ENCODE measurements around the gene G3BP2.
A peak's percentile ranks its signal among the peaks of the same experiment; 100 is the strongest.

The G3BP2 gene

DNA sequence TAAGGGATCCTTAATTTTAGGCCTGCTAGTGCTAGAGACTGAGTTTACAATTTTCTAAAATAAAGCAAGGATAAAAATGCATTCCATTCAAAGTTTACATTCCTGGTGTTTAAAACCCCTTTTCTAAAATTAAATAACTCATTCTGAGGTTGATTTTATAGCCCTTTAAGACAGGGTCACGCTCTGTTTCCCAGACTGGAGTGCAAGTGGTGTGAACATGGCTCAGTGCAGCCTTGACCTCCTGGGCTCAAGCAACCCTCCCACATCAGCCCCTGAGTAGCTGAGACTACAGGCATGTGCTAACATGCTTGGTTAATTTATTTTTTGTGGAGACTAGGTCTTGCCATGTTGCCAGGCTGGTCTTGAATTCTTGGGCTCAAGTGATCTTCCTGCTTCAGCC, 36.0 kb downstream of the G3BP2 start:
- peak; percentile 49 for DNase-seq

- DNase-seq = no peak
Measured at GRCh38 chr4:75634951-75635350, 38.3 kb downstream of the G3BP2 start.

GRCh38 chr4:75634281-75634680, 38.9 kb downstream of the G3BP2 start:
- no peak for DNase-seq

DNA sequence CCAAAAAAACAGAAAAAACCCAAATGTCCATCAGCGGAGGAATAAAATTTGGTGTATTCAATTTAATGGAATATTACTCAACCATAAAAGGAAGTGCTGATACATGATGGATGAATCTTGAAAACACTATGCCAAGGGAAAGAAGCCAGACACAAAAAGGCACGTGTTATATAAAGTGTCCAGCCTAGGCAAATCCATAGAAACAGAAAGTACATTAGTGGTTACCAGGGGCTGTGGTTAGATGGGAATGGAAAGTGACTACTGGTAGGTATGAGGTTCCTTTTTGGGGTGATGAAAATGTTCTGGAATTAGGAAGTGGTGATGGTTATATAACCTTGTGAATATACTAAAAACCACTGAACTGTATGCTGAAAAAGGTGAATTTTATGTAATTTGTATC, 39.4 kb downstream of the G3BP2 start:
- DNase-seq = no peak

- DNase-seq = no peak
Measured at GRCh38 chr4:75630937-75631329, 42.3 kb downstream of the G3BP2 start.

DNA sequence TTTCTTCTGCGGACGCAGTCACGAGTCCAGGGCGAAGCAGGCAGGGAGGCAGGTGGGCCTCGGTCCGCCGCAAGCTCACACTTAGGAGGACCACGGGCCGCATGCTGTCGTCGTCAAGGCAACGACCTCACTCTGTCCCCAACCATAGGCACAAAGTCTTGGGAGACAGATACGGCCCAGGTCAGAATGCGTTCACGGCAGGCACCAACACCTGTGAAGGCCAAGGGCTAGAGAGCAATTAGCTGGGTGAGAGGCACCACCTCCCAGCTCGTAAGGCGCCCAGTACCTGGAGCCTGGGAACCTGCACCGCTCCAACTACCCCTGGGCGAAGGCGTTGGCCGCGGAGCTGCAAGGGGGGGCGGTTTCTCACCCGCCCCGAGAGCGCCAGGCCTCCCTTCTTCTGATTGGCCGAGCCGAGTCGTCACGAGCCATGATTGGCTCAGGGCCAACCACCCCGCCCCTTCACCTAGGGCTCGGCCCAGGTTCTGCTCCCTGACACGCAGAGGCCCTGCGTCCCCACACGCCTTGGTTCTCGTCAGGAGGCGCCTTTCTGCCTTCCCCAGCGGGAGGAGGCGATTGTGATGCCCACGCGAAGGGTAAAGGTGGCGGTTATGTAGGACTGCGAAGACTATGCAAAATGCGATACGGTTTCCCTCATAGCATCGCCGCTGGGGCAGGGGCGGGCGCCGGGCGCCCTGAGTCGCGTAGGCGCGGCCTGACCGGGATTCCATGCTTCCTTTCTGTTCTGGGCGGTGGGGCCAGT, 42.9 kb downstream of the G3BP2 start, which contains the start of gene CDKL2:
Gene CDKL2 (minus strand): TSS at position 355 of the 763 bp plus-strand sequence. CDS start 4,540 bp downstream, outside the sequence.
- DNase-seq = peak; percentile 81

GRCh38 chr4:75629239-75629638, 44.0 kb downstream of the G3BP2 start:
- DNase-seq = peak; percentile 31

- DNase-seq = no peak
Measured at GRCh38 chr4:75623026-75623425, 50.2 kb downstream of the G3BP2 start.

GRCh38 chr4:75621715-75622114, 51.5 kb downstream of the G3BP2 start:
- DNase-seq = no peak

DNA sequence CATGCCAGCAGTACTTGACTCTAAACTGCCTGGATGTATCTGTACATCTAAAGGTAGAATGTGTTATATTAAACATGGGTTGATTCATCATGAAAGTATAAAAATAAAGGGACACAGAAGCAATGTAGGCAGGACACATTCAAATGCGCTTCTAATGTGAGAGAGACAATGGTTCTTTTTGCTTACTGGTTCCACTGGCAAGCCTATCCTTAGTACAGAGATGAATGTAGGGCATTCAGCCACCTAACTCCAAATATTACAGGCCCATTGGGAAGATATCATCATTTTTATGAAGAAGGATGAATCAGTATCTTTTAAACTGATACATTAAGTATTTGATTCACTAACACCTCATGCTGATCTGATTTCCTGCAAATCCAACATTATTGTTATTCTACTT, 60.9 kb downstream of the G3BP2 start:
- DNase-seq = no peak

DNA sequence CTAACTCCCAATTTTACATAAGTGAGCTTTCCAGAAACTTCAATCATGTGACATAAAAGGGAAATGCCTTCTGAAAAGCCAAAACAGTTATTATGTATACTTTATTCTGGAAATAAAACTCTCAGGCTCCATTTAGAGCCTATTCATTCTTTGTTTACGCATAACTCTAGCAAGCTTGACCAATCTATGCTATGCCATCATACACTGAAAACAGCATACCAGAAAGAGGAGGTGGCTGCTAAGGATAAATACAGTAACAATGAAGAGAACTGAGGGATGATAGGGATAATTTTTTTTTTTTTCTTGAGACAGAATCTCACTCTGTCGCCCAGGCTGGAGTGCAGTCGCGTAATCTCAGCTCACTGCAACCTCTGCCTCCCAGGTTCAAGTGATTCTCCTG, 67.3 kb downstream of the G3BP2 start:
- DNase-seq = no peak

DNA sequence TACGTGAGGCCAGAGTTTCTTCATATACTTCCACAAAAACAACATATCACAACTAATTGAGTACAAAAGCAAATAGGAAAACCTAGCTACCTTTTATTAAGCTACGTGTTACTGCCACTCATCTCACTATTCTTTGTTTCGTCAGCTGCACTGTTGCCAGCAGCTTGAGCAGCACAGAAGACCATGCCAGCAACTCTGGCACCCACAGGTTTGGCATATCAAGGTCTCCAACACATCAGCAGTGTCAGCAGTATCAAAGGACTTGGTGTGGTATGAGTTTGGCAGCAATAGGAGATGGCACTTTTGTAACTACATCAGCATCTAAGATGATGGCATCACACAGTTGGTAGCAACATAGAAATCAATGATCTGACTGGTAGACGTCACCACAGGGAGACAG, 73.6 kb downstream of the G3BP2 start:
- no peak for DNase-seq

DNA sequence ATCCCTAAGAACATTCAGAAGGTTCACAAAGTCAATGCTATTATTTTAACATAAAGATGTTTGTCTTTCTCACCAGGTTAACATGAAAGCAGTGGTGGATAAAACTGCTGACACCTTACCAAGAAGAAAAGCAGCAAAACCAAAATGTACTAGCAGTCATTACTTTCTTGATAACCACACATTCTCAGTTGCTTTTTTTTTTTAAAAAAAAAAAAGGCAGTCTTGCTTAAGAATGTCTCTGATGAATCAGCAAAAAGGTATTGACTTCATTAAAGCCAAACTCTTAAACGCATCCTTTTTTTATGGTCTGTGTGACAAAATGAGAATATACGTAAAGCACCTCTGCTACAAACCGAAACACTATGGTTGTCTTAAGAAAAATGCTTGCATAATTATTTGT, 74.8 kb downstream of the G3BP2 start:
- no peak for DNase-seq

DNA sequence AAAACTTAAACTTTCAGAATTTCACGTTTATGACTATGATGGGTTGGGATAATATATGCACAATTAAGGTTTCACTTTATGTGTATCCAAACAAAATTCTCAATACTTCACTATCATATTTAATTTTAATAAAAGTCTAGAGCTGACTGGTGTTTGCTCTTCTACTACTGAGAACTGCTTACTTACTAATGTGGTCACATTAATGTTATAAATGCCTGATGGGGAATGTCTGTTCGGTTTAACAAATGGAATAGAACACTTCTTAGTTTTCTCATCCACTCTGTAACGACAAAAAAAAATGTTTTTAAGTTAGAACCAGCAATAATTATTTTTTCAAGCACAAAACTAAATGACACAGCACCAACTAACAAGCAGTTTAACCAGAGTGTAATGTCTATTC, 77.2 kb downstream of the G3BP2 start:
- DNase-seq = no peak

DNA sequence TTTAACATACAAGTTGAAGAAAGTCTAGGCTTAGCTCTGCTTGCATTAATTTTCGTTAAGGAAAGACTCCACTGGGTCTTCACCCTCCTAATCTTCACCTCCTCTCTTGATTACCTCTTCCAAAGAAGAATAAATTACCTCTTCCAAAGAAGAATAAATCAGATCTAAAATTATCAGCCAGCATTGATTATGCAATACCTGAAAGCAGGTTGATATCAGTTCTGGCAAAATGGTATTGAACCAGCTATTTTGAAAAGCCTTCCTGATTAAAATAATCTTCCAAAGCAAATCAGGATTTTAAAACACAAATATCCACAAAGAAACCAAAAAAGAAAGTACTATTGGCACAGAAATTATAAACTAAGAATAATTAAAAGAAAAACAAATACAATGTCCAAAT, 79.8 kb downstream of the G3BP2 start:
- no peak for DNase-seq
